Kidney (tissue), 14 donors: ENCODE data around the gene PLCB1. TPM values are rescaled to one million over a fixed set of nuclear protein-coding genes. Genes with fewer than 3 reads are reported as not detected.

ENCODE experiments used
- DNase-seq, 5 donors: peaks; one replicate each; pipeline ENCODE4 v3.0.0-alpha.2; 2013 to 2020
- FAIRE-seq: peaks from 2 replicates; lab custom pipeline; 2012; peaks lifted over from hg19 to GRCh38; lab: Jason Lieb, UNC
- H3K27ac ChIP-seq, 2 donors: one replicate each; pipeline ENCODE4 v1.7.0; 2013; ENCODE audit warnings: low read depth in 2 of 2, low read length in 2 of 2, inconsistent platforms in 1 of 2
- H3K27me3 ChIP-seq: one replicate; pipeline ENCODE4 v1.7.1; 2013; ENCODE audit warnings: low read length, inconsistent platforms; ENCODE audit not compliant: control insufficient read depth, insufficient read depth
- H3K36me3 ChIP-seq, 3 donors: one replicate each; pipeline versions ENCODE4 v1.7.0 to v1.7.1; 2013; ENCODE audit warnings: low read length in 3 of 3, control low read depth in 1 of 3, inconsistent platforms in 1 of 3; ENCODE audit not compliant: insufficient read depth in 3 of 3, control insufficient read depth in 2 of 3
- H3K4me1 ChIP-seq, 3 donors: one replicate each; pipeline versions ENCODE4 v1.7.0 to v1.7.1; 2013; ENCODE audit warnings: low read length in 3 of 3, inconsistent platforms in 1 of 3, low read depth in 1 of 3; ENCODE audit not compliant: control insufficient read depth in 2 of 3, insufficient read depth in 2 of 3
- H3K4me3 ChIP-seq, 3 donors: one replicate each; pipeline versions ENCODE4 v1.7.0 to v1.8.1; 2013; ENCODE audit warnings: low read length in 3 of 3, control low read depth in 1 of 3, inconsistent platforms in 1 of 3
- H3K9ac ChIP-seq, 3 donors: one replicate each; pipeline versions ENCODE4 v1.7.0 to v1.7.1; 2013; ENCODE audit warnings: low read length in 3 of 3, control low read depth in 1 of 3, inconsistent platforms in 1 of 3
- H3K9me3 ChIP-seq, 3 donors: one replicate each; pipeline versions ENCODE4 v1.7.0 to v1.7.1; 2013; ENCODE audit warnings: low read length in 3 of 3, control low read depth in 1 of 3, inconsistent platforms in 1 of 3; ENCODE audit not compliant: control insufficient read depth in 2 of 3, insufficient read depth in 1 of 3
- intact Hi-C: fragments of 100-400 bp; cut with DNase I; formaldehyde crosslinking; loops from one replicate; pipeline ENCODE4 v1.11.1; 2022
- polyA plus RNA-seq: library from polyadenylated mRNA; stranded (reverse); fragments of 350-450 nt; fragmentation: Illumina TruSeq; extraction: RNeasy Lipid Tissue Mini Kit (QIAGEN cat#74804); gene quantifications from one replicate; pipeline ENCODE4 v1.2.3, GENCODE V29; 2014; ENCODE audit warnings: low read depth, low replicate concordance; ENCODE audit not compliant: insufficient read depth
- total RNA-seq: library from RNA; stranded (reverse); fragmentation: NEBNext Ultra II Directional; extraction: Animal tissue kit (Norgen Biotek cat#: 25700); gene quantifications from one replicate; pipeline ENCODE4 v1.2.1, GENCODE V29; 2021
- TF ChIP-seq, protein P1 (sequence below): IDR thresholded peaks from 3 replicates; pipeline ENCODE4 v1.5.1; 2012; ENCODE audit warnings: mild to moderate bottlenecking, moderate library complexity, borderline replicate concordance; ENCODE audit not compliant: insufficient read depth; ENCODE audit errors: extremely low read depth
- donor health status: control.
- donor health status: control.
- donor health status: control.
- donor health status: control.
- donor health status: control.
- donor health status: DM: yes; HTN: yes; CAD: no.
- donor health status: Normal renal cell carcinoma (clear cell type).

Gene PLCB1
- total and polyA plus RNA-seq, 2 donors from 2014 or later = 9.4 to 107 TPM

DNA sequence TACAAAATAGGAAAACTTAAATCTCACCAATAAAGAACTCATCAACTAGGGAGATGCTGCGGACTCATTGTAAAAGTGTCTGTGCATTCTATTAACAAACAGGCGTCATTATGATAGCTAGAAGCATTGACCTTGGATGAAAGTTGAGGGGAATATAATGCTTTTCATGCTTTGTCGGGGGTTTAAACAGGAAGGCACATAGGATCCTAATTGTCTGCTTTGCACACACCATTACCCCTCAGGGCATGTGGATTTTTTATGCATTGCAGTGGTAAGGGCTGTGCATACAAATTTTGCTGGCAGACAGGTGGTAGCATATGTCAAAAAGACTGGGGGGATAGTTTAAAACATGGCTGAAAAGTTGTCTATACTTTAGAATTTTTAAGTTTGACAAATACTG lies 488.9 kb downstream of the PLCB1 start:
- Histone ChIP-seq H3K9ac (no peak overlapping the region), H3K9me3 (no peaks in the 10 kb centered on the region), H3K27ac (no peak overlapping the region), H3K36me3 (no peaks in the 10 kb centered on the region), H3K4me3 (no peak overlapping the region), H3K27me3 (no peaks in the 10 kb centered on the region), H3K4me1 (no peaks in the 10 kb centered on the region)
- peak in 1 of 5 donors; percentile 26 for DNase-seq
- no peak for FAIRE-seq
- intact Hi-C loops = no loop called here
- TF ChIP-seq, protein P1, sequence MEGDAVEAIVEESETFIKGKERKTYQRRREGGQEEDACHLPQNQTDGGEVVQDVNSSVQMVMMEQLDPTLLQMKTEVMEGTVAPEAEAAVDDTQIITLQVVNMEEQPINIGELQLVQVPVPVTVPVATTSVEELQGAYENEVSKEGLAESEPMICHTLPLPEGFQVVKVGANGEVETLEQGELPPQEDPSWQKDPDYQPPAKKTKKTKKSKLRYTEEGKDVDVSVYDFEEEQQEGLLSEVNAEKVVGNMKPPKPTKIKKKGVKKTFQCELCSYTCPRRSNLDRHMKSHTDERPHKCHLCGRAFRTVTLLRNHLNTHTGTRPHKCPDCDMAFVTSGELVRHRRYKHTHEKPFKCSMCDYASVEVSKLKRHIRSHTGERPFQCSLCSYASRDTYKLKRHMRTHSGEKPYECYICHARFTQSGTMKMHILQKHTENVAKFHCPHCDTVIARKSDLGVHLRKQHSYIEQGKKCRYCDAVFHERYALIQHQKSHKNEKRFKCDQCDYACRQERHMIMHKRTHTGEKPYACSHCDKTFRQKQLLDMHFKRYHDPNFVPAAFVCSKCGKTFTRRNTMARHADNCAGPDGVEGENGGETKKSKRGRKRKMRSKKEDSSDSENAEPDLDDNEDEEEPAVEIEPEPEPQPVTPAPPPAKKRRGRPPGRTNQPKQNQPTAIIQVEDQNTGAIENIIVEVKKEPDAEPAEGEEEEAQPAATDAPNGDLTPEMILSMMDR = no peak

GRCh38 chr20:8624046-8624445 lies 492.0 kb downstream of the PLCB1 start:
- Histone ChIP-seq H3K27ac (no peak overlapping the region), H3K9me3 (no peaks in the 10 kb centered on the region), H3K4me3 (no peak overlapping the region), H3K9ac (no peak overlapping the region), H3K27me3 (no peaks in the 10 kb centered on the region), H3K36me3 (no peaks in the 10 kb centered on the region), H3K4me1 (peaks cover 0 to 6% (median 0%) of the 10 kb centered on the region in 3 donors)
- DNase-seq = no peak
- intact Hi-C loops = no loop called here
- FAIRE-seq = no peak
- TF ChIP-seq, protein P1 = no peak

DNA sequence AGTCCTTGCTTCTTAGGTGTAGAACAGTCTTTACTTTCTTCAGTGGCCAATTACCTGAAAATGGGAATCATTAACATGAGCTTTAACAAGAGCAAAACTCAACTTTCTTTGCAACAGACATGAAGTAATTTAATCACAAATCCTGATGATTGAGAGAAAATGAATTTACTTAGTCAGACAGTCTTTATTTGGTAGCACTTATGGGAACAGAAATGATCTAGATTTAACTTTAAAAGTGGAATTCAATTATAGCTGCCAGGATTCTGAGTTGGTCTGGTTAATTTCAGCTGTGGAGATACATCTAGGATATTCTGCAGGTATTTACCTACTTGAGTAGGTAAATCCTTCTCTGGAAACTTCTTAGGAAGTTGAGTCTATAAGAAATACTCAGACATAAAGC lies 492.6 kb downstream of the PLCB1 start:
- H3K36me3 ChIP-seq = no peaks in the 10 kb centered on the region
- no peak overlapping the region for H3K4me3 ChIP-seq
- no peaks in the 10 kb centered on the region for H3K9me3 ChIP-seq
- TF ChIP-seq, protein P1 = no peak
- no peak overlapping the region for H3K27ac ChIP-seq
- no peaks in the 10 kb centered on the region for H3K27me3 ChIP-seq
- no peak for FAIRE-seq
- peaks cover 0 to 6% (median 0%) of the 10 kb centered on the region in 3 donors for H3K4me1 ChIP-seq
- H3K9ac ChIP-seq = no peak overlapping the region
- no peak for DNase-seq
- intact Hi-C loops = no loop called here
